HG03378 (cell line): Measurements from ENCODE around the gene SLBP.

Experiments
- ATAC-seq: cut with Tn5 transposase; IDR thresholded peaks from one replicate; pipeline ENCODE4 v1.9.1; 2021; ENCODE audit warnings: mild to moderate bottlenecking, moderate library complexity; ENCODE audit not compliant: unreplicated experiment

SLBP gene

DNA sequence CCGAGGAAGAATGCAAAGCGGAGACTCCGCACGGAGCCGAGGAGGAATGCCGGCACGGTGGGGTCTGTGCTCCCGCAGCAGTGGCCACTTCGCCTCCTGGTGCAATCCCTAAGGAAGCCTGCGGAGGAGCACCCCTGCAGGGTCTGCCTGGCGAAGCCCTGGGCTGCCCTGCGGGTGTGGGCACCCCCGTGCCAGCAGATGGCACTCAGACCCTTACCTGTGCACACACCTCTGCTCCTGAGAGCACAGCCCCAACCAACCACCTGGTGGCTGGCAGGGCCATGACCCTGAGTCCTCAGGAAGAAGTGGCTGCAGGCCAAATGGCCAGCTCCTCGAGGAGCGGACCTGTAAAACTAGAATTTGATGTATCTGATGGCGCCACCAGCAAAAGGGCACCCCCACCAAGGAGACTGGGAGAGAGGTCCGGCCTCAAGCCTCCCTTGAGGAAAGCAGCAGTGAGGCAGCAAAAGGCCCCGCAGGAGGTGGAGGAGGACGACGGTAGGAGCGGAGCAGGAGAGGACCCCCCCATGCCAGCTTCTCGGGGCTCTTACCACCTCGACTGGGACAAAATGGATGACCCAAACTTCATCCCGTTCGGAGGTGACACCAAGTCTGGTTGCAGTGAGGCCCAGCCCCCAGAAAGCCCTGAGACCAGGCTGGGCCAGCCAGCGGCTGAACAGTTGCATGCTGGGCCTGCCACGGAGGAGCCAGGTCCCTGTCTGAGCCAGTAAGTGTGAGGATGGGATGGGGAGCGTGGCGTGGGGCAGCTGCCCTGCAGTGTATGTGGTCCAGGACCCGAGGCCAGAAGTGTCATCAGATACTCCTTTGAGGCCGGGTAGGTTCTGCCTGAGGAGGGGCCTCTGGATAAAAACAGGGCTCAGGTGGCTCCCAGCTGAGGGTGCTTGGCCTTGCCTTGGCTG, 16.2 kb upstream of the SLBP start:
- no peak for ATAC-seq

DNA sequence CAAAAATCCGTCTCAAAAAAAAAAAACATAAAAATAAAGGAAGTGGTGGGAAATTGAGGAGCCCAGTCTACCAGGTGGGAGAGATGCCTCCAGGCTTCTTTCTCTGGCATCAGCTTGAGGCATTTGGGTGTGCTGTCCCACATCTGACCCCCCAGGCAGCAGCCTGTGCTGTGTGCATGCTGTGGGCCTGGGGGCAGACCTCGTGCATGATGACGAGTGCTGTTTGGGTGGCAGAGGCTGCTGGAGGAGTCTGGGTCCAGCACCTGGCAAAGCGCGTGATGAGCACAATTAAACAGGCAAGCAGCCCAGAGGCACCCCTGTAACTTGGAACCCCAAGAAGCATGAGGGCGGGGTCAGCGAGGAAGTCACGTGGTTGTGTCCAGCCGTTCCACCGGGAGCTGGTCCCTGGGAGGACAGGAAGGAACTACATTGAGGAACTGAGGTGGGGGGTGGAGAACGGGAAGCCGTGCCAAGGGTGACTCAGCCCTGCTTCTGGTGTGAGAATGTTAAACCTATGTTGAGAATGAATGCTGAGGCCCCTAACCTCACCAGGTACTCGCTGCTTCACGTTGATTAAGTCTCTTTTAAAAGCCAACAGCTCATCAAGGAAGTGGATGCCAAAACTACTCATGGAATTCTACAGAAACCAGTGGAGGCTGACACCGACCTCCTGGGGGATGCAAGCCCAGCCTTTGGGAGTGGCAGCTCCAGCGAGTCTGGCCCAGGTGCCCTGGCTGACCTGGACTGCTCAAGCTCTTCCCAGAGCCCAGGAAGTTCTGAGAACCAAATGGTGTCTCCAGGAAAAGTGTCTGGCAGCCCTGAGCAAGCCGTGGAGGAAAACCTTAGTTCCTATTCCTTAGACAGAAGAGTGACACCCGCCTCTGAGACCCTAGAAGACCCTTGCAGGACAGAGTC, 15.3 kb upstream of the SLBP start:
- no peak for ATAC-seq

DNA sequence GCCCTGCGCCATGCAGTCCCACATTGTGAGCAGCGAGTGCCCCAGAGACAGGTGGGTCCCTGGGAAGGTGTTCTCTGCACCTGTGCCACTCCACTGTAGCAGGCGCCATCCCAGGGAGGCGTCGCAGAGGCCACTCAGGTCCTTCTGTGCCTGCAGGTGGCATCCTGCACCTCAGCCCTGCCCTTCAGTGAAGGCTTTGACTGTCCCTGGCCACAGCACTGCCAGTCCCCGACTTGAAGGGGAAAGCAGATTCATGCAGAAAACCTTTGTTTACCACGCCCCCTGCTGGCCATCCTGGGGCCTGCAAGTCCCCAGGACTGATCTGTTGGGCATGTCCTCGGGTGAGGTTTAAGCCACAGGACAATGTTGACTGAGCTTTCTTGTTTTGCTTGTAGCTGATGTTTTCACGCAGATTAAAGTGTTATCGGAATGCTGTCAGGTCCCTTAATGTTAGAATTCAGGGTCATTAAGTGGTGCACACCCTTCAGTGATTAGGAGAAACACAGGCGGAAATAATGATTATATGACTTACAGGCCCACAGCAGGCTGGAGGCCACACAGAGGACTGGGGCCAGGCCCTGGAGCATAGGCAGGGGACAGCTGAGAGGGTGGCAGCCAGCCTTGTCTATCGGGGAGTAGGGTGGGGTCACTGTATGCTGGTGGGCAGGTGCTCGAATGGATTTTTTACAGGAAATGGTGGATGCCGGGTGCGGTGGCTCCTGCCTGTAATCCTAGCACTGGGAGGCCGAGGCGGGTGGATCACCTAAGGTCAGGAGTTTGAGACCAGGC, 14.2 kb upstream of the SLBP start:
- ATAC-seq: no peak

DNA sequence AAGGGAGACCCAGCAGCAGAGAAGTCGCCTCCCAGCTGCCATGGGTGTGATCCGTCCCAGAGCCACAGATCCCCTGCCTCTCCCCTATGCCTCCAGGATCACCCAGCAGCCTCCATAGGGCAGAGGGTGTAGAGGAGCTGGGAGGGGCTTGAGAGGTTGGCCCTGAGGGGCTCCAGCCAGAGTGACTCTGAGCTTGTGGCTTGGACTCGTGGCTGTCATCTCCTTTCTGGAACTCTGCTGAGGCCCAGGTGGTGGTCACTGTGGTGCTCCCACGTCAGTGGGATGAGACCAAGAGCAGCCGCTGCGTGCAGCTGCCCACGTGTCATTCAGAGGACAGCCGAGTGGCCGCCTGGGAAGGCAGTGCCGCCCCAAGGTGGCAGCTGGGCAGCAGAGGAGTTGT, 13.4 kb upstream of the SLBP start:
- ATAC-seq: no peak

DNA sequence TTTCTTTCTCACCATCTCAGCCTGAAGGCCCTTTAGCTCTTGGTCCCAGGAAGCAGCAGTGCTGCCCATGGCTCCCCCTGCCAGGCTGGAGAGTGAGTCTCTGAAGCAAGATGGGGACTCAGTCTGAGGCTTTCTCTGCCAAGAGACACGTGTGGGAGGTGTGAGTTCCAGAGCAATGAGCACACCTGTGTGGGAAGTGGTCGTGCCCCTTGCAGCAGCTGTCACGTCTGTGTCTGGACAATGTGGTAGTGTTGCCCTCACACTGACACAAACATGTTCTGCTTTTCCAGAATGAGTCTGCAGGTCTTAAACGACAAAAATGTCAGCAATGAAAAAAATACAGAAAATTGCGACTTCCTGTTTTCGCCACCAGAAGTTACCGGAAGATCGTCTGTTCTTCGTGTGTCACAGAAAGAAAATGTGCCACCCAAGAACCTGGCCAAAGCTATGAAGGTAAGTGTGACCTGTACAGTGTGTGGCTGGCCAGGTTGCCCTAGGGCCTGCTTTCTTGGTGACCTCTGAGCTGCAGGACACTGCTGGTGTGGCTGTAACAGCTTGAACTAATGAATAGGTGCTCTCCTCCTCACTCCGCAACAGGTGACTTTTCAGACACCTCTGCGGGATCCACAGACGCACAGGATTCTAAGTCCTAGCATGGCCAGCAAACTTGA, 11.1 kb upstream of the SLBP start:
- no peak for ATAC-seq

DNA sequence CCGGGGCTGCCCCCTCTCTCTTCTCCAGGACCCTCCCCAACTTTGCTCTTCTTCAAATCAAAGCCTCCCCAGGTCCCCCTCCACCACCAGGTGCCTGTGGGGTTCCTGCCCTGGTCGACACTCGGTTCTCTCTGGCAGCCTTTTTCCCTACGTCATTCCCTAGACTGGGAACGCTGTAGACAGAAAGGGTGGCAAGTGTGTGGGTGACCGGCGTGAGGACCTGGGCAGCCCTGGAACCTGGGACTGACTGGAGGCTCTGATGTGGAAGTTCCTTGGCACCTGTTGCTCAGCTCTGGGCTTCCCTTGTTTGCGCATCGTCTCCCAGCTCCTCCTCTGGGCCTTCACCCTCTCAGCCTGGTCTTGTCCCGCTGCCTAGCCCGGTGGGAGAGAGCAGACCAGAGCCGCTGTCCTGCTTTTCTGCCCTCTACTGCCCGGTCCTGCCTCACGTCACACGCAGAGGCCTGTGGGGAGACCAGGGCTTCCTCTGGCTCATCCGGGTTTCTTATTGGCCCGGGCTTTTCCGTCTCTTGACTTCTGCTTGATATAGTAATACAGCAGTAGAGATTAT, 10.5 kb upstream of the SLBP start:
- ATAC-seq: no peak

DNA sequence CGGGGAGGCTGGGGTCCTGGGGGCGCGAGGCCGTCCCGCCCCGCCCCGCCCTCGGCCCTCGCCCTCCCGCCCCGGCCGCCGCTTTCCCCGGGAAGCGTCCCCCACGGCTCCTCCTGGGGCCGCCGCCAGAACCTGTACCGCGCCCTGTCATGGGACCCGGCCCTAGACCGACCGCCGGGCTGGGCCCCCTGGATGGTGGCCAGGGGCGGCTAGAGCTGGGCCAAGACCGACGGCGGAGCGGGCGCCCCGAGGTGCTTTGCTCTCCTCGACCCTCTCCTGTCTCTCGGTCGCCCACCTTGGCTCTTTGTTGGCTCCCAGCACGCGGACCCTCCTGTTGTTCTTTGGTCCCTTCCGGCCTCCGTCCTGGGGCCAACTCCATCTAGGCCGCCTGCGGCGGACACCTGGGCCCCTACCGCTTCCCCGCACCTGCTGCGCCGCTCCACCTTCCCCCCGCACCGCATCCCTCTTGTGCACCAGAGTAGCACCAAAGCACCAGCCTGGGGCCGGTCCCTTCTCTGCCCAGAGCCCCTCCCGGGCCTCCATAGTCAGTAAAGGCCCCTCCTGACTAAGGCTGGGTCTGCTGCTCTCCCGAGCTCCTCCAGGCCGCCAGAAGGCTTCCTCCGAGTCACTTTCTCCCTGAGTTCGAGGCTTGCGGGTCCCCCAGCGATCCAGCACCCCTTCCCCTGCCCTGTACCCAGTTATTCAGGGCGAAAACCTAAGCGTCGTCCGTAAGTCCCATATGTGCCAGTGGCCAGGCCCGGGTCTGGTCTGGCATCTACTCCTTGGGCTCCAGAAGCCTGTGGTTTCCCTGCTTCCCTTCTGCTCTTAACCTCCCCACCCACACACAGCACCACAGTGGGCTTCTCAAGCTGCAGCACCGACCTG, 9.8 kb upstream of the SLBP start:
- no peak for ATAC-seq

DNA sequence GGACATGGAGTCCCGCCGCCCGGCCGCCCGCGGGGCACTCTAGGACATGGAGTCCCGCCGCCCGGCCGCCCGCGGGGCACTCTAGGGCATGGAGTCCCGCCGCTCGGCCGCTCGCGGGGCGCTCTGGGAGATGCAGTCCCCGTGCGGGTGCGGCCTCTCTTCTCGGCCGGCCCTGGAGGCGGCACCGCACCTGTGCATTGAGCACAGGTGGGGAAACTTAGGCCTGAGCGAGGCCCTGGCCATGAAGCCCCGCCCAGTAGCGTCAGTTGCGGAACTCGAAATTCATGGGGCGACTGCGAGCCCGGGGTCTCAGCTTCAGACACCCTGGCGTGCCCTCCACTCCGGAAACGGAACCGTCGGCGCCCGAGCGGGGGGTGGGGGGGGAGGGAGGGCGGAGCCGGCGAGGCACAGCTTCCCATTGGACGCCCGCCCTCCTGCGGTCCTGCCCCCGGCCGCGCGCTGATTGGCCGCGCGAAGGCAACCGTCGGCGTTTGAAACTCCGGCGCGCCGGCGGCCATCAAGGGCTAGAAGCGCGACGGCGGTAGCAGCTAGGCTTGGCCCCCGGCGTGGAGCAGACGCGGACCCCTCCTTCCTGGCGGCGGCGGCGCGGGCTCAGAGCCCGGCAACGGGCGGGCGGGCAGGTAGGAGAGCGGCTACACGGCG, 9.0 kb upstream of the SLBP start, which contains the start of the genes TACC3 and TMEM129:
Gene TACC3 (plus strand): TSS at position 519 of the 663 bp plus-strand sequence. CDS start 1,901 bp downstream, outside the sequence.
Gene TMEM129 (minus strand): TSS at position 321 of the 663 bp plus-strand sequence. CDS start 486 bp downstream, outside the sequence.
- ATAC-seq: peak; percentile 72

DNA sequence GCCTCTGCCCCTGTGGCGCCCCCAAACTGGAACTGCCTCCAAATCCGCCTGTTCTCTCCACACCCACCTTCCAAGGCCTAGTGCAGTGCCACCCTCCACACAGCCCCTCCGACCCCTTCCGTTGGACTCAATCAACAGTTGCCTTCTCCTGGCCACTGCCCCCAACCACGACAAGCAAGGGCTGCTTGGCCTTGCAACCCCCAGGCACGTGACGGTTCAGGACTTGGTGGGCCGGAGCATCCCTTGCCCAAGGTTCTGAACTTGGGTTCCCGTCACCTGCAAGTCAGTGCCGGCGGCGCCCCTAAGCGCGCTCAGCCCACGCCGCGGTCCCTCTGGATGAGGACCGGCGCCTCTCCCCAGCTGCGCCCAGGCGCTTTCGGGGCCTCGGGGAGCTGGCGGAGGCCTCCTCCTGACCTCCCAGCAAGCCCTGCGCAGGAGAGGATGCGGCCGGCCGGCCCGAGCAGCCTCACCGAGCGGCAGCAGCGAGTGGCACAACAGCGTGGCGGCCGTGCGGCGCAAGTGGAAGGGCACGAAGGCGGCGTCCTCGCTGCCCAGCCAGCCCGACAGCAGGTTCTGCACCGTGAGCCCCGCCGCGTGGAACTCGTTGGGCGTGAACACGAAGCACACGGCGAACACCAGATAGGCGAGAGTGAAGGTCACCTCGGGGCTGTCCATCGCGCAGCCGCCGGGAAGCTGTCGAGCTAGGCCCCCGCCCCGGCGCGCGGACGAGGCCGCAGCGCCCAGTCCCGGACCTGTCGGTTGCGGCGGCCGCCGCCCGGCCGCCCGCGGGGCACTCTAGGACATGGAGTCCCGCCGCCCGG, 8.3 kb upstream of the SLBP start:
- ATAC-seq: no peak

DNA sequence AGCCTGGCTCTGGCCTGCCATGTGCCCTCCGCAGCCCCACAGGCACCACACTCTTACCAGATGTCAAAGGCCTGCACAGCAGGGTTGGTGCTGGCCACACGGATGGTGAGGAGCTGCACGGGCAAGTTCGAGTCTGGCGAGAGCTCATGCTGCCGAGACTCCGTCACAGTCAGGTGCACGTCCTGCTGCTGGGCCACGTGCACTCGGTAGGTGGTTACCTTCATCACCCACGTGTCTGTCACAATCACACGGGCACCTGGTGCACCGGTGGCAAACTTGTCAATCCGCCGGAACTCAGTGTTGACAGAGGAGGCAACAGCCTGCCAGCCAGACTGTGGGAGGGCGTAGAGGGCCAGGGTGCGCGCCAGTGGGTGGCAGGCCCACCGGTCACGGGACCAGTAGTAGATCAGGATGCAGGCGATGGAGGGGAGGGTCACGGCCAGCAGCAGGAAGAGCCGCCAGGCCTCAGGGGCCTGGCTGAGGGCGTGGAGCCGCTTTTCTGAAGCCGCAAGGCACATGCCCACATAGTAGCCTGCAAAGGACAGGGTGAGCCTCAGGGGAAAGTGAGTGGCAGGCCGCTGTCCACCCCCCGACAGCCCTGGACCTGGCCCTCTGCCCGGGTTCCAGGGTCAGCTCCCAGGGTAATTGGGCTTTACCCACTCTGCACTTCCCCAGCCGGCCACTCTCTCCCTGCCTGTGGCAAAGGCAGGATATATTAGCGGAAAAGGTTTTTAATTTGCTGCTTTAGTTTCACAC, 6.2 kb upstream of the SLBP start:
- ATAC-seq: no peak

DNA sequence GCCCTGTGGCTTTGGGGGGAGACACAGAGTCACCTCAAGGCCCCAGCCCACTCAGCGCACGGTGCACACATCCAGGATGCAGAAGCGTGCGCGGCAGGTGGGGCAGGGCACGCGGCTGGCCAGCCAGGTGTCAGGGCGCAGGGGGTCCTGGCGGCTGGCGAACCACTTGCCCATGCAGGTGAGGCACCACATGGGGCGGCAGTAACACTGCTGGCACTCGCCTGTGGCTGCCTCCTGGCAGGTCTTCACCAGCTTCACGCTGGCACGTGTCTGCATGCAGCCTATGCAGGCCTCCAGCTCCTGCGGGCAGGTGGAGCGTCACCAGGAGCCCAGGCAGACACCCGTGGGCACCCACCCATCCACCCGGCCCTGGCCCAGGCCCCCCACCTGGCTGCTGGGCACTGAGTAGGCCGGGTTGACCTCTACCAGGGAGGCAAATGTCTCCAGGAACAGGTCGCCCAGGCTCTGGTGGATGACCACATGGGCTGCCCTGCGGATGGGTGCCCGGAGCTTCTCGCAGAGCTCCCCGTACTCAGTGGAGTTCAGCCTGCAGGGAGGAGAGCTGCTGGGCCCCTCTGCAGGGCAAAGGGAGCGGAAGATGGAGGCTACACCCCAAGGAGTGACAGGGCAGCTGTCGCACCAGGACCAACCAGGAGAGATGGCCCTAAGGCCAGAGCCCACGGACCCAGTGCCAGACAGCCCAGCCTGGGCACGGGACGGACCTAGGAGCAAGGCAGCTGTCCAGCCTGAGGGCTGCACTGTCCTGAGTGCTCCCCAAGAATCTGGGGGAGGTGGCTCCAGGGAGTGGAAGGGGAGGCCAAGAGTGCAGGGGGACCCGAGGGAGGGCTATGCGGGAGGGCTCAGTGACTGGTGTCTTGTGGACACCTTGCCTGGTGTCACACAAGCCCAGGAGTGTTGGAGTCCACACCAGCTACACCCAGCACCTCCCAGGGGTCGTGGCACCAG, 5.3 kb upstream of the SLBP start:
- ATAC-seq: no peak

DNA sequence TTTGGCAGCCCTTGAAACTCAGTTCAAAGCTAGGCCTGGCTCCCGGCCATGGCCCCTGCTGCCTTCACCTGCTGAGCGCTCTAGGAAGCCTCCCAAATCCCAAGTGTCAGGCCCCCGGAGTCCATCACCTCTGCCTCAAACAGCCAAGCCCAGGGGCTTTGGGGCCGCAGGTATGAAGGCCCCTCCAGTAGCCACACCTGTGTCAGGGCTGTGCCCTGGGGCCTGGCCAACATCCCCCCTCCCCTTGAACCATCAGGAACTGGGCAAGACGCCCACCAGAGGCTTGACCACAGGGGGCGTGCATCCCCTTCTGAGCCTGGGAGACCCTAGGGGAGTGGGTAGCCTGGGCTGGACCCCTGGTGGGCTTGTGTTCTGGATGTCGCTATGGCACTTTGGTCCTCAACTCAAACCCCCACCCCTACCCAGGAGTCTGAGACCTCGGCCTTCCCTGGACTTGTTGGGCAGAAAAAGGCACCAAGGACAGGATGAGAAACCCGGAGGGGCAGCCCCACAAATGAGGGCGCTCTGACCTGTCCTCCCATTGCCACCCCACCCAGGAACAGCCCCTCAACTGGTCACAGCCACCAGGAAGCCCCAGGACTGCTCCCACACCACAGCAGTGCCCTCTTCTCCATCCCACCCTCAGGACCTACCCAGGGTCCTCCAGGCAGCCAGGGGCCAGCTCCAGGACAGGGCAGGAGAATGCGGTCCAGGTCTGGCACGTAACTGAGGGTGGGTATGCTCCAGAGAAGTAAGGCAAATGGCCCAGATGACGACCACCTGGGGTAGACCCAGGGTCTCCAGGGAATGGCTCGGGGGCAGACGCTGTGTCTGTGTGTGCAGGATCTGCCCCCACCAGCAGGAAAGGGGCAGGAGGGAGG, 4.2 kb upstream of the SLBP start:
- no peak for ATAC-seq

DNA sequence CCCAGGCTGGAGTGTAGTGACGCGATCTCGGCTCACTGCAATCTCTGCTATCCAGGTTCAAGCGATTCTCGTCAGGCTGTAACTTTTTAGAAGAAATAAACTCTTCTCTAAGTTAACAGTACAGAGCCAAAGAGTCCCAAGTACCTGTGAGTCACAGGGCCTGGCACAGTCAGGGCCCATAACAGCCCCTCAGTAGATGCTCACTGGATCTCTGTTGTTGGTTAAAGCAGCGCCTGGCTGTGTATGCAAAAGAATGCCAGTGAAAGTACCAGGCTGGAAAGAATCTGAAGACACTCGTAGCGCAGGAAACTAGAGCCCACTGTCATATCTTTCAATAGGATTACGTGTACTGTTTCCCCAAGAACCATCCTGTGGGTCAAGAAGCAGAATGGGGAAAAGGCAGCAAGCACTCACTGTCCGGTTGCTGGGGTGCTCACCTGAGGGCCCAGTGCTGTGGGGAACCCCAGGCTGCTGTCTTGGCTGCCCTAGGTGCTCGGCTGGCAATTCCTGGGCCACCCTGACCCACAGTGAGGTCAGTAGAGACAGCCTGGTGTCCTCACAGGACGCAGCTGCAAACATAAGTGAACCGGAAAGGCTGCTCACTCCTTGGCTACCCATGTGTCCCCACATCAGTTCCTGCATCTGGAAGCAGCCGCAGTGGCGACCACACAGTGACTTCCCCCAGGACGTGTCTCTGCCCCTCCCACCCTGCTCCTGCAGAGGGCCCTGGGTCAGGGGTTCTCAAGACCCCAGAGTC, 3.1 kb upstream of the SLBP start:
- ATAC-seq: no peak
